PC-9 (cell line): ENCODE results near the gene RABL3.

Experiments used
- EZH2 ChIP-seq: fragments of 200-600 bp; sonication (generic); IDR thresholded peaks from 2 replicates; pipeline ENCODE4 v1.8.0; 2017; ENCODE audit warnings: antibody characterized with exemption, low read depth
- TF ChIP-seq, protein P1 (sequence below): fragments of 200-600 bp; sonication (generic); conservative IDR thresholded peaks from 2 replicates; pipeline ENCODE4 v1.6.1; 2017; ENCODE audit warnings: mixed run types, antibody characterized with exemption, mild to moderate bottlenecking, moderate library complexity

DNA sequence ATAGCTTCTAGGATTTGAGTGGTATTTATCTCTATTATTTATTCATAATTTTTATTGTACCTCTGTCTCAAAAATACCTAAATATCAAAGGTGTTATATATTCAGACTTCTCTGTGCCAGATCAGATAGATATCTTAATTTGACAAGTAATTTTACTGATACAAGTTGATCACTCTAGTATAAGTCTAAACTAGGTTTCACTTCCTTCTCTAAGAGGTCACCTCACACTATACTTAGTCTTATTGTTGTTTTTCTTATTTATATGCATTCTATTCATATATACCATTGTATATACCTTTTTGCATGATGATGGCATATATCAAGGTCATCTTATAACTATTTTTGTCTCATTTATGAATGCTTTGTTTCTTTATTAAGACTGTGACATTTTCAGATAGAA is 33.9 kb downstream of the RABL3 start:
- TF ChIP-seq, protein P1, sequence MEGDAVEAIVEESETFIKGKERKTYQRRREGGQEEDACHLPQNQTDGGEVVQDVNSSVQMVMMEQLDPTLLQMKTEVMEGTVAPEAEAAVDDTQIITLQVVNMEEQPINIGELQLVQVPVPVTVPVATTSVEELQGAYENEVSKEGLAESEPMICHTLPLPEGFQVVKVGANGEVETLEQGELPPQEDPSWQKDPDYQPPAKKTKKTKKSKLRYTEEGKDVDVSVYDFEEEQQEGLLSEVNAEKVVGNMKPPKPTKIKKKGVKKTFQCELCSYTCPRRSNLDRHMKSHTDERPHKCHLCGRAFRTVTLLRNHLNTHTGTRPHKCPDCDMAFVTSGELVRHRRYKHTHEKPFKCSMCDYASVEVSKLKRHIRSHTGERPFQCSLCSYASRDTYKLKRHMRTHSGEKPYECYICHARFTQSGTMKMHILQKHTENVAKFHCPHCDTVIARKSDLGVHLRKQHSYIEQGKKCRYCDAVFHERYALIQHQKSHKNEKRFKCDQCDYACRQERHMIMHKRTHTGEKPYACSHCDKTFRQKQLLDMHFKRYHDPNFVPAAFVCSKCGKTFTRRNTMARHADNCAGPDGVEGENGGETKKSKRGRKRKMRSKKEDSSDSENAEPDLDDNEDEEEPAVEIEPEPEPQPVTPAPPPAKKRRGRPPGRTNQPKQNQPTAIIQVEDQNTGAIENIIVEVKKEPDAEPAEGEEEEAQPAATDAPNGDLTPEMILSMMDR: no peak
- TF ChIP-seq EZH2: no peak
